LNCAP (cell line): Measurements from ENCODE around the gene CNNM4.

Source experiments
- TF ChIP-seq, protein P1 (sequence below): fragments of 450-650 bp; IDR thresholded peaks from 2 replicates; pipeline ENCODE4 v1.5.1; 2017; ENCODE audit warnings: mild to moderate bottlenecking

Gene CNNM4

DNA sequence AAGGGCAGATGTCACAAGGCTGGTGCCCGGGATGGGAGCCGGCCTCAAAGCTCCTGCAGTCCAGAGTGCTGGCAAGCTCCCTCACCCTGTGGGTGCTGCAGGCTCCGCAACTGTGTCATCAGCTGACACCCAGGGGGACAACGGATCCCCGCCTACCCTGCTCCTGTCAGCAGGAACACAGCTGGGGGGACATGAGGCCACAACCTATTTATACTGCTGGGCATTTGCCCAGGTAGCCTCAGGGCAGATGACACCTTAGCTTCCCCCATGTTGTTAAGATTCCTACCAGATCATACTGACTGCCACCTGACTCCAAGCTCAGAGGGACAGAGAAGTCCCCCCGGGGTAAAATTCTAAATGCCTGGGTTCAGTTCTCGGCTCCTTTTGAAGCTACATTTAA lies 81.9 kb downstream of the CNNM4 start:
- TF ChIP-seq, protein P1, sequence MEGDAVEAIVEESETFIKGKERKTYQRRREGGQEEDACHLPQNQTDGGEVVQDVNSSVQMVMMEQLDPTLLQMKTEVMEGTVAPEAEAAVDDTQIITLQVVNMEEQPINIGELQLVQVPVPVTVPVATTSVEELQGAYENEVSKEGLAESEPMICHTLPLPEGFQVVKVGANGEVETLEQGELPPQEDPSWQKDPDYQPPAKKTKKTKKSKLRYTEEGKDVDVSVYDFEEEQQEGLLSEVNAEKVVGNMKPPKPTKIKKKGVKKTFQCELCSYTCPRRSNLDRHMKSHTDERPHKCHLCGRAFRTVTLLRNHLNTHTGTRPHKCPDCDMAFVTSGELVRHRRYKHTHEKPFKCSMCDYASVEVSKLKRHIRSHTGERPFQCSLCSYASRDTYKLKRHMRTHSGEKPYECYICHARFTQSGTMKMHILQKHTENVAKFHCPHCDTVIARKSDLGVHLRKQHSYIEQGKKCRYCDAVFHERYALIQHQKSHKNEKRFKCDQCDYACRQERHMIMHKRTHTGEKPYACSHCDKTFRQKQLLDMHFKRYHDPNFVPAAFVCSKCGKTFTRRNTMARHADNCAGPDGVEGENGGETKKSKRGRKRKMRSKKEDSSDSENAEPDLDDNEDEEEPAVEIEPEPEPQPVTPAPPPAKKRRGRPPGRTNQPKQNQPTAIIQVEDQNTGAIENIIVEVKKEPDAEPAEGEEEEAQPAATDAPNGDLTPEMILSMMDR, result no peak

DNA sequence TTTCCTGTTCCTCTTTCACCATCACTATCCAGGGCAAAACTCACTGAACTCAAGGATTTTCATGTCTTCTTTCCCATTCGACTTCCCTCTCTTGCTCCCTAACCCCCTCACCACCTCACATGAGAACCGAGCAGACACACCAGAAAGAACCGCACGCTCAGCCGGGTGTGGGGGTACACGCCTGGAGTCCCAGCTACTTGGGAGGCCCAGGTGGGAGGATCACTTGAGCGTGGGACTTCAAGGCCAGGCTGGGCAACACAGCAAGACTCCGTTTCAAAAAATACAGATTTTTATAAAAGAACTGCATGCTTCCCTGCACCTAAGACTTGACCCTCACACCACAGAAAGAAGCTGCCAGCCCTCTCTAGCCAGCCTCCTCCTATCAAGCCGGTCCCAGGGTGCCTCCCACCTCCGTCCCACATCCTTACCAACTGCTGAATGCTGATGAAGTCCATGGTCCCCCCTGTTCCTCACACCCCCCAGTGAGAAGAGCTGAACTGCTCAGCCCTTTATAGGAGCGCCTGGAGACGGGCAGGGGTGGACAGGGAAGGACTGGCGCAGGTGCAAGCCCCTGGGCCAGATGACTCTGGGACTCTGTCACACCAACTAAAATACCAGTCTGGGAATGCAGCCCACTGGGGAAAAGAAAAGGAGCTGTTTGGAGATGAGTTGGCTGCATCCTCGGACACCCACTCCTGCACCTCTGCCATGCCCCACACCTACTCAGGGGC lies 83.0 kb downstream of the CNNM4 start, which contains the start of gene ANKRD23:
Gene ANKRD23 (minus strand): TSS at position 484 of the 731 bp plus-strand sequence. CDS start 29 bp downstream, at position 455.
- TF ChIP-seq, protein P1, result no peak

DNA sequence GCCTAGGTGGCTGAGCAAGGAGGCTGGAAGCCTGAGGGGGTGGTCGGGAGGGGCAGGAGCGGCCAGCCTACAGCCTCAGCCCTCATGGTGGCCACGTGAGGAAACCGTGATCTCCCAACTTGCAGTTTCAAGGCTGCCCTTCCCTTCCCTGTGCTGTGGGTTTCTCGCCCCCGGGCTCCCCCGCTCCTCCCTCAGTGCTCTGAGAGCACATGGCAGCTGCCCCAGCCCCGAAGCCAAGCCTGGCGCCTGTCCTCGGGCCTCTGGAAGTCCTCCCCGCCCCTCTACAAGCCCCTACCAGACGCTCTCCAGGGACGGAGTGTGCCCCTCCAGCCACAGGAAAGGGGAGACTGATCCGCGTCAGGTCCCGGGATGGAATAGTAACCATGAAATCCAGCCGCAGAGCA lies 83.7 kb downstream of the CNNM4 start:
- TF ChIP-seq, protein P1, result no peak

DNA sequence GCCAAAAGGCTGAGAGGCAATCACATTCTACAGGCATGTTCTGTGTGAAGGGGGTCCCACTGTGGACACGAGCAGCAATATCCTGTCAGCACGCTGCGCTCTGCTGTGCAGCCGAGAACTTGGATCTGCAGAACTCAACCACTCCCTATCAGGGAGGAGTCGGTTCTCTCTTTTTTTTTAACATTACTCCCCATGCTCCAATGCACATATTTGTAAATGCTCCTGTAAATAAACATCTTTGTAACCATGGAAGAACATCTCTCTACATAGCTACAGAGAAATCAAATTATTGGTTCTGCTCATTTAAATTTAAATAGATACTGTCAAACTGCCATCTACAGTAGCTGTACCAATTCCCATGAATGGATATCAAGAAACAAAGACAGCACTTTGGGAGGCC lies 86.1 kb downstream of the CNNM4 start:
- TF ChIP-seq, protein P1, result no peak

DNA sequence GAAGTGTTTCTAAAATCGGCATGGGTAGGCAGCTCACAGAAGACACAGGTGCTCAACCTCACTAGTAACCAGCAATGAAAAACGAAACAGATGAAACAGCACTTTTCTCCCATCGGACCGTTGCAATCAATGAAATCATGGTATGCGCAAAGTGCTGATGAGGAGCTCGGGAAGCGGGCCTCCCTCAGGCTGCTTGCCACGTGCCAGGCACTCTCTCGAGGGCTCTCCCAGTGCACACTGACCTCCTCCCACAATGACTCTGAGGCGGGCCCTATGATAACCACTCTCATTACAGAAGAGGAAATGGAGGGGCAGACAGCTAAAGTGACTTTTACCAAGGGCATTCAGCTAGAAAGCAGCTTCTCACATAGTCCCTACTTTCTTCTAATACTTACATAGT lies 86.9 kb downstream of the CNNM4 start:
- TF ChIP-seq, protein P1, result no peak

DNA sequence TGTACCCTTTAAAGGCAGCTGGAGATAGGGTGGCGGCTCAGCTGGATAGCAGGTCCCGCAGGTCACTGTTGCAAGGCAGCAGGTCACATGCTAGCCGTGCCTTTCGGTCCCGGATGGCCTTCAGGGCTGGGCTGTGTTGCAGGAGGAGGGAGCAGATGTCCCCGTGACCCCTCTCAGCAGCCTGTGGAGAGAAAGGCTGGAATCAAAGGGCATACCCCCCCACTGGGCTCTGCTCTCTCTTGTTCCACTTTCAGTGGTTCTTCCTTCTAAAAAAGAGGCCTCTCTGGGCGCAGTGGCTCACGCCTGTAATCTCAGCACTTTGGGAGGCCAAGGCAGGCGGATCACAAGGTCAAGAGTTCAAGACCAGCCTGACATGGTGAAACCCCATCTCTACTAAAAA lies 87.6 kb downstream of the CNNM4 start:
- TF ChIP-seq, protein P1, result no peak

DNA sequence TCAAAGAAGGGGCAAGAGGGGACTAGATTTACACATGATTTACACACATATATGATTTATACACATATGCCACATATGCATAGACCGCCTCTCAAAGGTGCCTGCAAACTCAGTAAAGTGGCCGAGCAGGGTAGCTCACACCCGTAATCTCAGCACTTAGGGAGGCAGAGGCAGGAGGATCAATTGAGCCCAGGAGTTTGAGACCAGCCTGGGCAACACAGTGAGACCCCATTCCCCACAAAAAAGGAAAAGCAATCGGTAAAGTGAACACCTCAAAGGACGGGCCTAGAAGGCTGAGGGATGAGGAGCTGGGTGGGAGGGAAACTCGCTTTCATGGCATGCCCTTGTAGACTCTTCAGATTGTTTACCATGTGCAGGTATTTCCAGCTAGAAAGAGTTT lies 92.0 kb downstream of the CNNM4 start:
- TF ChIP-seq, protein P1, result no peak

DNA sequence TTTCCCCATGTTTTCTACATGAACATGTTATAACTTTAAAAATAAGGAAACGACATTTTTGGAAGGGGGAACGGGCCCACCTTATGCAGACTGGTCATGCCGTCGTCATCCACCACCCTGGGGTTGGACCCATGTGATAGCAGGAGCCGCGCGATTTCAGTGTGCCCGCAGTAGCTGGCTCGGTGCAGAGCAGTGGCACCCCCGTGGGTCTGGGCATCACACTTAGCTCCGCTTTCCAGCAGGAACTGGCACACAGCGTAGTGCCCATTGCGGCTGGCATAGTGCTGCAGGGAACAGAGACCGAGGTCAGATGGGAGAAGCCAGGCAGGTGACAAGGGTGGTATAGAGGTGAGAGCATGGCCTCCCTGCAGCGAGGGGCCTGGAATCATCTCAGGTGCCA lies 92.6 kb downstream of the CNNM4 start:
- TF ChIP-seq, protein P1, result no peak
